GM18858 (cell line): ENCODE results near the gene DARS1.

Experiments used
- ATAC-seq: cut with Tn5 transposase; IDR thresholded peaks from one replicate; pipeline ENCODE4 v1.9.1; 2021; ENCODE audit not compliant: unreplicated experiment

DARS1 gene

DNA sequence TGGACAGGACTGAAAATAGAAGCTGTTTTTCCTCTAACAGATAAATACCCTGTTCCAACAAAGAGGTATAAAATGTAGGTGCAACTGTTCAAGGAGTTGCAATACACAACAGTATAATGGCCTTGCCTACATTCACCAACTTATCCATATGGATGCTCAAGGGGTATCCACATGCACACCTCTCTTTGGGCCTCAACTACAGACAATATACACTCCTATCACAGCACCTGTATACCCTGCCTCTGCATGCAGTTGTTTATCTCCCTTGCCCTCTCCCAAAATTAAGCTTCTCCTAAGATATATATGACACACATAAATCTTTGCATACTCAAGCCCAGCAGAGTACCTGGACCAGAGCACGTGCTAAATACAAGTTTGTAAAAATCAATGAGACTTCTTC lies 37.3 kb downstream of the DARS1 start:
- ATAC-seq, result no peak

DNA sequence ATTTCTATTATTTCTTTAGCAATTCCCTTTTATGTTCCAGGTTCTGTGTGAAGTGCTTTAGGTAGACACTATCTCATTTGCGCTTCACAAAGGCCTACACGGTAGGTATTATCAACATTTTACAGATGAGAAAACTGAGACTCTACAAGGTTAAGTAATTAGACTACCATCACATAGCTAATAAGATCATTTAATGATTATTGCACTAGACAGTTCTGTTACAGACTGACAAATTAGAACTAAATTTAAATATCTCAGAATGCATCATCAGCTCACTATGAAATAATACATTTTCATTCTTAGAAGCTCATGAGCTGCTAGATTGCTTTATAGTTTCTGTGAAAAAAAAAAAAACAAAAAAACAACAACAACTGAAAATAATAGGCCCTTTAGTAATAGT lies 37.9 kb downstream of the DARS1 start:
- no peak for ATAC-seq

DNA sequence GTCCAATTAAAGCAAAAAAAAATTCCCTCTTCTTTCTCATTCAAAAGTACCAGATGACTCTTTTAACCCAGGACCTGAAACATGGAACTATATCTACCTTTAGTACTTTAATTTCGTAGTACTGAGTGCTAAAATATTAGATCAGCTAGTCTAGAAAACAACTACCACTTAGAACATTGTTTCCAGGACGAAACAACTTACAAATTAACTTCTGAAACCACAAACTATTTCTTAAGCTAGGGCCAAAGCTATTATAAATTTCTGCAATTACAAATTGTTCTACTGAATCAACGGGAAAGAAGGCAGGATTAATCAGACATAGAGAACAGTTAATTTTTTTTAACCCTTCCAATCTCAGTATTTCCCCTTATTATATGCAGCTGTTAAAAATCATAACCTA lies 39.9 kb downstream of the DARS1 start:
- no peak for ATAC-seq

DNA sequence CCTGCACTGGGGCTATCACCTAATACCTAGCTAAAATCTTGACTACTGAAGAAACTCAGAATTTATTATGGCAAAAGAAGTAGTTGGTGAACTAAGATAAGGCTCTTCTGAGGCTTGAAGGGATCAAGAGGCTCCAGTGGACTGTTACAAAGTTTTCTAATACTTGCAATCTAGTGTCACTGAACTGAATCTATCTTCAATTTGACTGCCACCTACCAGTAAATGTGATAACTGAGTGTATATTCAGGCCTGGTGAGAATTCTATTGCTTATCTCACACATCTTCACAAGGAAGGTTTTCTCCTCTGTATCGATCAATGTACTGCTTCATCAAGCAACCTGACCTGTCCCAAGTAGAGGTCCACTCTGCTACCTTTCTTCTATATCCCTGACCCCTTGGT lies 40.8 kb downstream of the DARS1 start:
- no peak for ATAC-seq

DNA sequence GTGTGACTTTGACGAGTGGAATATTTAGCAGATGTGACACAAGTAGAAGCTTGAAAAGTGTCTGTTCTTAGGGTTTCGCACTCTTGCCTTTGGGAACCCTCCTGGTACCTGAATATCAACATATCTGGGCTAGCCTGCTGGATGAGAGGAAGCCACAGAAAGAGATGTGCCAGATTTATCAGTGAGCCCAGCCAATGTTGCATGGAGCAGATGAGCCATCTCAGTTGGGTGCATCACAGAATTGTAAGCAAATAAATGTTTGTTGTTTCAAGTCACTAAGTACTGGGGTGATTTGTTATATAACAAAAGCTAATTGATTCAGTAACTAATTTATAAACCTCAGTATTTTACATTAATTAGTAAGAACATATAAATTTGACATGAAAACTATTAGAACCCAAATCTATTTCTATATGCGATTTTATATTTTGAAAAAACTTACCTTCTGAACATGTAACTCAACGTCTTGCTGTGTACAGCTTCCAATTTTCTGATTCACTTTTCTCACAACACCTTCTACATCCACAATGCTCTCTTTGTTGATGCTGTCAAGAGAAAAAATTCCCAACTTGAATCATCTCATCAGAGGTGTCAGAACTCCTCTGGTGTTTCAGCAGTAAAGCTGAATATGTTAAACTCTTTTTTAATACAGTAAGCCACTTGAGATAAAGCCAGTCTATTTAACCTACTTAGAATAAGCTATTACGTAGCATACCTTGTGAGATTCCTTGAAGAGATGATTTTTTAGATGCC lies 42.3 kb downstream of the DARS1 start:
- ATAC-seq, result no peak

DNA sequence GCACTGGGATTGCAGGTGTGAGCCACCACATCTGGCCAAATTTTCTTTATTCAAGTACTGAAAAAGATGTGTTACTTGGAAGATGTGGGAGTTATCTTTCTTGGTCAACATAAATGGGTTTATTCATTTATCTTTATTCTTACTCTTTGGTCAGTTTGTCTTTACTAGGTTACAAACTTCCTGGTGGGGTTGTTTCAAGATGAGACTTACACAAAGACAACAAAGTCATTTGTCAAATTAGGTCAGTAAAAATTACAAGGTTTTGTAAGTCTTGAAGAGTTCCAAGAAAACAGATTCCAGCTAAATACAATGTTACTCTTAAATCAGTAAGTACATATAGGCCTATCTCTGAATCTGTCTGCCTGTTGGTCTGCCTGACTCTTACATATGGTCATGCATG lies 48.9 kb downstream of the DARS1 start:
- ATAC-seq, result no peak

DNA sequence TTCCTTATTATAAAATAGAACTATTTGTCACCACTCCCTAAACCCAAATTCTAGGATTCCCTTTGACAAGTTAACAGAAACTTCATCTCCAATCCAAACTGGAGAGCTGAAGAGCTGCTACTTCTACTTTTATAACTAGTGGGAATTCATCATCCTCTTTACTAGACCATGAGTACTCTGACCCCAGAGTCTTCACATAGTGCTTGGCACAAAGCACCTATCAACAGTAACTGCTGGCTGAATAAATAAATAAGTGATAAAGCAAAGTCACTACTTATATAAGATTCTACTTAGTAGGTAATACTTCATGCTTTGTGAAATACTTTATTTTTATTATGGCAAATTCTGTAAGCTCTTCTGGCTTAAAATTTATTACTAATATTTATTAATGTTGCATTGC lies 49.5 kb downstream of the DARS1 start:
- ATAC-seq, result no peak

DNA sequence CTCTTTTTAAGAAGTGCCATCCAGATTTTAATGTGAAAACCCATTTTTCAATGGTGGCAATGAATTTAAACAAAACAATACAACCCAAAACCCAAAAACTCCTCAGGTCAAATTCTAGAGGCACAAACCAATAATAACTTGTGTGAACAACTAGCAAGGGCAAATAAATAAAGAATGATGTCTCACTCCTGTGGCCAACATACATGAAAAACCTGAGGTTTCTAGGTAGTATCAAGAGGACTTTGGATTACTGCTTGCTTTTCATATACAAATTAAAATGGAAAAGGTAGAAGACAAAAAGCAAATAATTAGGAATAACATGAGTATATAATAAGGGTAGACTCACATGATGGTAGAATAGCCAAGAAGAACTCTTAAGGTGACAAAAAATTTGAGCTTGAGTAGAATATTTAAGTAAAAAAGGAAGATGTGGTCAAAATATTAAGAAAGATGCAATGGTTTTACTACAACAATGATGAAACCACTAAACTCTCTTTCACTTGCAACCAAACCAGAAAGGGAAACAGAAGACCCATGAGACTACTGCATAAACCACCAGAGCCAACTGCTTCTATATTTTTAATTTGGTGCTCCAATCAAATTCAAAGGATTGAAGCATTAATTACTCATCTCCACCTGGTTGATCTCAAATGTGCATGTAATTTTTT lies 53.5 kb downstream of the DARS1 start:
- ATAC-seq, result peak; percentile 73

DNA sequence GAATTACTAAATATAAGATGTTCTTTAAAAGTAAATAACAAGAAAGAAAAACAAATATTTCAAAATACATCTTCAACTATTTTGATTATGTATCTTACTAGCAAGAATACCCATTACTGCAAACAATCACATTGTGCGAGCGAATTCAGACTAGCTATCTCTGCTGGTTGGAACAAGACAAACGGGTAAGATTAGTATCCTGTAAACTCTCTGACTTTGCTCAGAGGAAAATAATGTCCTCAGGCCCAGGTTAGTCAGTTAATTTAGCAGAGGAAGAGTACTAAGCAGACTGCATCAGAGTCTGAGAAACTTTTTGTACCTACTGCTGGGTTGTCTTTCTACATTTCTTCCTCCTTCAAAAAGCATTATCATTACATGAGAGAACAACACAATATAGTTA lies 58.8 kb downstream of the DARS1 start:
- no peak for ATAC-seq

DNA sequence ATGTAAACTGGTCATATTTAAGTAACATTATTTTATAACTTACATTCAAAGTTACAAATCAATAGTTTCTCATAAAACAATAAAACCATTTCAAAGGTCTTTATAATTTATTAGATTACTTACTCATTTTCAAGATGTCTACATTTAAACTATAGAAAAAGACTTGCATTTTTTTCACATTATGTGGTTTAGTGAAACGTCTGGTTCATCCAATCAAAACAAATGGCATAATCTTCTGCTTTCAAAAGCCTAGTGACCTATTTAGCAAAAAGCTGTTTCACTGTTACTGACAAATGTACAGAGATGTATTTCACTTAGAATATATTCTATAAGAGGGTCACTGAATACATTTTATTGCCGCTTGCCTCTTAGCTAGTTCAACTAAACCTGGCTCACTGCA lies 59.9 kb downstream of the DARS1 start:
- no peak for ATAC-seq

DNA sequence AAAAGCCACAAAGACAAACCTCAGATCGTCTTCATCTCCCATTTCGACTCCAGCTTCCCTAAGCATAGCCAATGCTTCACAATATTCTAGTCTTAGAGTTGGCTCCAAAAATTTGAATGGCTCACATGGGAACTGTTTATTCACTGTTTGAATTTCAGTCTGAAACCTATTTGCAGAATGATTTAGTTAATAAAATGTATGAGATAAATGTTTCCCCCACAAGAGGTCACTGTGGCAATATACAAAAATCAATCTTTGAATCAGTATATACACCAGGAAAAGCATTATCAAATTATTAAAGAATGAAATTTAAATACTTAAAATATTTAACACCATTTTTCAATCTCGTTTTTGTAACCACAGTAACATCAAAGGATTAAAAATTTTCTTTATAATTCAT lies 69.2 kb downstream of the DARS1 start:
- ATAC-seq, result no peak

DNA sequence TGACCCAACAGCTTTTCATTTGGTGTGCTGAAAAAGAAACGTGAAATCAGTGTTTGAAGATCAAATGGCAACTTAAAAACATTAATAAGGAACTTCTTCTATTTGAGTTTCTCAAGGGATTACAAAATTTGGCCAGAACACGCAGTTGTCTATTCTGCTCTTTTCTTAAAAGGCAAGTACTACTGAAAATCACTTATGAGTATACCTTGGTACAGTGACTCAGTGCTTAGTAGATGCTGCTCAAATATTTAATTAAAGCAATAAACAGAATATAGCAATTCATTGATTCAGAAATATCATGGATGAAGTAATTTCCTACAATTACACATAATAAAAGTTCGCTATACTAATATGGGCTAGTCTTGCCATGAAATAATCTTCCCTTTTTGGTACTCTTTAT lies 70.9 kb downstream of the DARS1 start:
- ATAC-seq, result no peak

DNA sequence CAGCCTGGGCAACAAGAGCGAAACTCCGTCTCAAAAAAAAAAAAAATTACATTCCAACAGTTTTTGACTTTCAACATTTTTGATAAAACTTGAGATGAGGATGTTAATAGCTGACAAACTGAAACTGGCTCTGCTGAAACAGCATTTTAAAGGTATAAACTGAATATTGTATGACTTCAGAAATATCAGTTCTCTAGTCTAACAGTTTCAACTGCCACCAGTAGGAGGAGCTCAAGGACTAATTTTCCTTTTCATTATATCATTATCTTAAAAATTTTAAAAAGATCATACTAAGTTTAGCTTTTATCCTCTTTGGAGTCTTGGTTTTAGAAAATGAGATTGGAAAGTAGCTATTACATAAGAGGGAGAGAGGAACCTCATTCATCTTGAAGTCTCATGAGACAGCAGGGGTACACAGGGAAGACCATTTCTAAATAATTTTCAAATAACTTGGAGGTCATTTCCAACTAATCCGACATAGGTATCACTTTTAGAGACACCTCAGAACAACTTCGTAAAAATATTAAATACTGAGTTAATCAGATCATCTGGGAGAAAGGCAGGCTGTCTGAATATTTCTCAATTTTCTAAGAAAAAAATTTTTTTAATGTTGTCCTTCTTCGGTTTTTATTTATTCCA lies 71.6 kb downstream of the DARS1 start:
- ATAC-seq, result no peak

DNA sequence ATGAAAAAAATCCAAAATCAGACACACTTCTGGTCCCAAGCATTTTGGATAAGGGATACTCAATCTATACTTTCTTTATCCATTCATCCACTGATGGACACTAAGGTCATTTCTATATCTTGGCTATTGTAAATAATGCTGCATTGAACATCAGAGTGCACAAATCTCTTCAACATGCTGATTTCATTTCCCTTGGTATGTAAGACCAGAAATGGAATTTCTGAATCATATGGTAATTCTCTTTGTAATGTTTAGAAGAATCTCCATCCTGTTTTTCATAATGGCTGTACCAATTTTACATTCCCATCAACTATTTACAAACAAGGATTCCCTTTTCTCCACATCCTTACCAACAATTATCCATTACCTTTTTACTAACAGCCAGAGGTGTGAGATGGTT lies 75.5 kb downstream of the DARS1 start:
- no peak for ATAC-seq

DNA sequence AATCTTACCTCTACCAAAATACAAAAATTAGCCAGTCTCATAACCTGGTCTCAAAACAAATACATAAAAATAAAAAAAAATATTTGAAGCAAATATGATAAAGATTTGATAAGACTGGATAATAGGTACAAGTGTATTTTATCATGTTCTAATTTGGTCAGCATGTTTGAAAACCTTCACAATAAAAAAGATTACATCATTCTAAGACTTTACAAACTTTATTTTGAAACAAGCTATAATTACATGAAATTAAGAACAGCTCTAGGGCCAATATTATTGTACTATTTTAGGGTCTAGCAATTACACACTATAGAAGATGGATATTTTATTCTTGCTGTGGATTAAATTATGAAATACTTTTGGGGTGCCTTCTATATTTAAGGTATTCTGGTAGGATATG lies 79.7 kb downstream of the DARS1 start:
- no peak for ATAC-seq

DNA sequence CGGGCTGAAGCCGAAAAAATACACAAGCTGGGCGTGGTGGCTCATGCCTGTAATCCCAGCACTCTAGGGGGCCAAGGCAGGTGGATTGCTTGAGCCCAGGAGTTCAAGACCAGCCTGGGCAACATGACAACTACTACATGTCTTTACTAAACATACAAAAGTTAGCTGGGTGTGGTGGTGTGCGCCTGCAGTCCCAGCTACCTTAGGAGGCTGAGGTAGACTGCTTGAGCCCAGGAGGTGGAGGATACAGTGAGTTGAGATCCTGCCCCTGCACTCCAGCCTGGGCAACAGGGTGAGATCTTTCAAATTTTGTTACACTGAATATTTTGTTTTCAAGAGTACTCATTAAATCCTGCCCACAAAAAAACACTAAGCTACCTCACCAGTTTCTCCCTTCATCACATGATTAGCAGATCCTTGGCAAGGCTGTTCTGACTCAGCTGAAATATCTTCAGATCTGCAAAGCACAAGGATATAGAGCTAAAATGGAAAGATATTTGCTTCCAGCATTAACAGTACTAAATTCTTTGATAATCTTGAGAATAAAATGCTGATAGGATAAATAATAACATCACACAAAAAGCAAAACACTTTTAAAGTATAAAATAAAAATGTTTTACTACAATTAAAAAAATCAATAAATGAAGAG lies 81.0 kb downstream of the DARS1 start:
- no peak for ATAC-seq

DNA sequence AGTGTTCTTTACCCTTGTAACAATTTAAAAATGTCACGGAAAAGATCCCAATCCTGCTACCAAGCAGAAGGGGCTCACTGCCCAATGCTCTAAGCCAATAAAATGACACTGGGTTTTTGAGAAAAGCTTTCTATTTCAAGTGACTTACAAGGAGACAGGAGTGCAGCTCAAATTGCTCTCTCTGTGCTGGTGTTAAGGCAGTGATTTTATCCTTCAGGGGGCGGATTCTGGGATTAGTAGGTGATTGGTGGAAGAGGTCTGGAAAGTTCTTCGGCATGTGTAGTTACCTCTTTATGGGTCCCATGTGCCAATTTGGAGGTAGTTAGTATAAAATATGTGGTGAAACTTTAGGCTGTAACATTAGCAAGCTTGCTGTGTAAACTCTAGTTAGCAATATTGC lies 81.8 kb downstream of the DARS1 start:
- no peak for ATAC-seq

DNA sequence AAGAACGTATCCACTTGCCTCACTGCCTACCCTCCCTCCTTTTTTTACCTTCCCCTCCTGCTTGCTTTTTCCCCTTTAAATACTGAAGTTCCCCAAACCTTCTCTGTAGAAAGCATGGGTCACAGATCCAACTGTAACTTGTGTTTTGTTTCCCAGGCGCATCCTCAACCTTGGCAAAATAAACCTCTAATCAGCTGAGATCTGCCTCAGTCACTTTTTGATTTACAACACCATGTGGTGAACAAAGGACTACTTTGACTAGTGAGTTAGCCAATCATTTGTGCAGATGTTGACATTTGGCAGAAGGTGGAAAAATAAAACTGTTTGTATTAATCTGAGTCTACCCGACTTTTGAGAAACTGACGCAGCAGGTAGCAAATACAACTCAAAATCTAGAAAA lies 85.9 kb downstream of the DARS1 start:
- no peak for ATAC-seq

DNA sequence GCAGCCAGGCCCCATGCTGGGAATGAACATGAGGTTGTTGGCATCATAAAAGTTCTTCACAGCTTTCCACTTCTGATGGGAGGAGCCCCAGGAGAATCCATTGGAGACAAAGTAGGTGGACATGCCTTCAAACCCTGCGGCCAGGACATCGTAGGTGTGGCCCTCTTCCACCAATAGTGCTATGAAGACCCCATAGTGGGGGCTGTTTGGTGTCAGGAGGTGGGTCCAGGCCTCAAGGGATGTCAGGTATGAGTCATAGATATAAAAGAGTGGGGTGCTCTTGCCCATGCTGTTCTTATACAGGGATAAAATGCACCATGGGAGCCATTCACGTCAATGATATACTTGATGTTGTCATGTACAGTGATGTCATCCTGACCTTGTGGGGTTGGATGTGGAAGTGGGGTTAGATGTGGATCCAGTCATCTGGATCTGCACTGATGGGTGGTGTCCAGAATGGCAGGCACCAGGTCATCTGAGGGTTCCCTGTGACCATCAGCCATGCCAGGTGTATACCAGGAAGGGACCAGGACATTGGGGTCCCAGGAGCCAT lies 87.1 kb downstream of the DARS1 start:
- no peak for ATAC-seq

DNA sequence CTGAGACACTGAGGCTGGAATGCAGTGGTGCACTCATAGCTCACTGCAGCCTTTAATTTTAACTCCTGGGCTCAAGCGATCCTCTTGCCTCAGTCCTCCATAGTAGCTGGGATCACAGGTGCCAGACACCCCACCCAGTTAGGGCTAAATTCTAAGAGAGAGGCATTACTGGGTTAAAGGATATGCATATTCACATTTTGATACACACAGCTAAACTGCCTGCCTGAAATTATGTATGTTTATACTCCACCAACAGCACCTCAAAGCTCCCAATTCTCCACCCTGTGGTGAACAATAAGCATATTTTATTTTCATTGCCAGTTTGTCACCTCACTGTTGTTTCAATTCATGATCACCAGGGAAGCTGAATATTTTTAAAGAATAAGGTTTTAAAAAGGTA lies 90.5 kb downstream of the DARS1 start:
- ATAC-seq, result no peak

DNA sequence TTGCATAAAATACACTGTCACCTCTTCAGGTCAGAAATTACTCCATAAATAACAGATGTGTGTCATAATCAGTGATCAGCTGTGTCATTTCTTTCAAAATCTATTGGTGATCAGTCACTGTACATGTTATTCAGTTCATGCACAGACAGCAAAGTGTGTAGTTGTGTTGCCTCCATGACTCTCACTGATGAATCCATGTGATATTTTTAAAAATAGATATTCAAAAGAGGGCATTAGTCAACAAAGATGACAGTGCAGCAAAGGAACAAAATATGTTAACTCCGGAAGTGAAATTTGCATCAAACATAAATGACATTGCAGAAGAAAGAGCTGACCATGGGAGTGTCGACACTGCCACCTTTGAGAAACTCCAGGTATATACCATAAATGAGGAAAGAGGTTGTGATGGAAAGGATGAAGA lies 92.0 kb downstream of the DARS1 start:
- ATAC-seq, result no peak

DNA sequence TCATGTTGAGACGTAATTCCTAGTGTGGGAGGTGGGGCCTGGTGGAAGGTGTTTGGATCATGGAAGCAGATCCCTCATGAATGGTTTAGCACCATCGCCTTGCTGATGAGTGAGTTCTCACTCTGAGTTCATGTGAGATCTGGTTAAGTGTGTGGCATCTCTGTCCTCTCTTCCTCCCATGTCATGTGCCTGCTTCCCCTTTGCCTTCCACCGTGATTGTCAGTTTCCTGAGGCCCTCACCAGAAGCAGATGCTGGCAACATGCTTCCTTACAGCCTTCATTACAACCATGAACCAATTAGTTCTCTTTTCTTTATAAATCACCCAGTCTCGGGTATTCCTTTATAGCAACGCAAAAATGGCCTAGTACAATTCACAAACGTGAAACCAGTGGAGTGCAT lies 94.6 kb downstream of the DARS1 start:
- ATAC-seq, result no peak
